H1 (cell line): ENCODE measurements around the gene PHACTR1. TPM values are rescaled to one million over a fixed set of nuclear protein-coding genes. Genes with fewer than 3 reads are reported as not detected.

Experiments
- CTCF ChIA-PET: fragments of 300-600 bp; sonication (Branson Sonifier 250); formaldehyde crosslinking; loops from one replicate; lab custom pipeline; 2021; ENCODE audit not compliant: partially characterized antibody; lab: Charles Lee
- POLR2A ChIA-PET: fragments of 300-600 bp; sonication (Branson Sonifier 250); formaldehyde crosslinking; loops from one replicate; lab custom pipeline; 2021; ENCODE audit warnings: inconsistent platforms; ENCODE audit not compliant: partially characterized antibody; lab: Charles Lee
- DNase-seq, 2 experiments: peaks; one replicate each; pipeline versions ENCODE4 v3.0.0 to v3.0.0-alpha.2; 2010 to 2022; ENCODE audit warnings: low spot score in 2 of 2, low read depth in 1 of 2, mixed read lengths in 1 of 2
- FAIRE-seq: peaks from 2 replicates; lab custom pipeline; 2011; peaks lifted over from hg19 to GRCh38; lab: Jason Lieb, UNC
- H2AFZ ChIP-seq: 2 replicates; pipeline ENCODE4 v1.8.1; 2012; ENCODE audit warnings: low read length, inconsistent platforms
- H2AK5ac ChIP-seq: 2 replicates; pipeline ENCODE4 v1.6.1; 2013; ENCODE audit warnings: low read depth, low read length
- H2BK120ac ChIP-seq: replicated peaks from 2 replicates; pipeline ENCODE3; 2013; ENCODE audit warnings: low read depth, low read length, inconsistent platforms
- H2BK12ac ChIP-seq: 2 replicates; pipeline ENCODE4 v1.6.1; 2013; ENCODE audit warnings: low read depth, low read length
- H2BK15ac ChIP-seq: 2 replicates; pipeline ENCODE4 v1.6.1; 2013; ENCODE audit warnings: low read length
- H2BK20ac ChIP-seq: 2 replicates; pipeline ENCODE4 v1.6.1; 2013; ENCODE audit warnings: low read length
- H2BK5ac ChIP-seq: 2 replicates; pipeline ENCODE4 v1.6.1; 2013; ENCODE audit warnings: low read depth, low read length
- H3K14ac ChIP-seq: 2 replicates; pipeline ENCODE4 v1.6.1; 2013; ENCODE audit warnings: inconsistent platforms; ENCODE audit not compliant: insufficient read length
- H3K18ac ChIP-seq: 2 replicates; pipeline ENCODE4 v1.6.1; 2013; ENCODE audit warnings: low read length; ENCODE audit errors: extremely low read depth
- H3K23ac ChIP-seq: 2 replicates; pipeline ENCODE4 v1.6.1; 2013; ENCODE audit warnings: inconsistent platforms; ENCODE audit not compliant: insufficient read length
- H3K23me2 ChIP-seq: 2 replicates; pipeline ENCODE4 v1.6.1; 2013; ENCODE audit warnings: low read depth, low read length
- H3K27ac ChIP-seq: 2 replicates; pipeline ENCODE4 v1.6.1; 2011; ENCODE audit warnings: low read depth, low read length, inconsistent platforms
- H3K27me3 ChIP-seq, 4 experiments: replicated peaks in 1 of 4; 1 replicate in 1 of 4; 2 replicates in 3 of 4; pipeline versions ENCODE4 v1.6.1 to v1.8.1; 2011 to 2013; ENCODE audit warnings: low read length in 3 of 4, mild to moderate bottlenecking in 3 of 4, inconsistent platforms in 2 of 4, mixed read lengths in 2 of 4, moderate library complexity in 1 of 4; ENCODE audit not compliant: control insufficient read depth in 3 of 4, insufficient read depth in 3 of 4; ENCODE audit errors: extremely low read depth in 1 of 4
- H3K36me3 ChIP-seq, 4 experiments: 2 replicates each; pipeline versions ENCODE4 v1.6.1 to v1.8.1; 2011 to 2013; ENCODE audit warnings: mild to moderate bottlenecking in 4 of 4, low read length in 3 of 4, moderate library complexity in 2 of 4, control low read depth in 1 of 4, inconsistent platforms in 1 of 4; ENCODE audit not compliant: insufficient read depth in 4 of 4, control insufficient read depth in 2 of 4
- H3K4ac ChIP-seq: replicated peaks from 2 replicates; pipeline ENCODE3; 2013; ENCODE audit warnings: low read length, low read depth, mixed read lengths, inconsistent platforms; ENCODE audit not compliant: insufficient read length
- H3K4me1 ChIP-seq, 4 experiments: replicated peaks in 1 of 4; 1 replicate in 1 of 4; 2 replicates in 3 of 4; pipeline versions ENCODE4 v1.6.1 to v1.8.1; 2011 to 2013; ENCODE audit warnings: low read length in 3 of 4, inconsistent platforms in 2 of 4, mixed read lengths in 1 of 4; ENCODE audit not compliant: insufficient read depth in 4 of 4, control insufficient read depth in 3 of 4
- H3K4me2 ChIP-seq, 2 experiments: 2 replicates each; pipeline versions ENCODE4 v1.6.1 to v1.8.1; 2011 to 2013; ENCODE audit warnings: low read depth in 2 of 2, low read length in 2 of 2, control low read depth in 1 of 2, inconsistent platforms in 1 of 2, mild to moderate bottlenecking in 1 of 2; ENCODE audit not compliant: insufficient read depth in 1 of 2
- H3K4me3 ChIP-seq, 4 experiments: fragments of 200-600, 300-600 bp in 1 of 4; sonication (generic), shearing (Covaris generic), sonication (Bioruptor Twin) in 1 of 4; 2 replicates each; pipeline versions ENCODE4 v1.5.1 to v1.8.1; 2011 to 2016; ENCODE audit warnings: low read length in 4 of 4, low read depth in 3 of 4, control low read depth in 2 of 4, inconsistent platforms in 2 of 4, mild to moderate bottlenecking in 2 of 4, mixed read lengths in 1 of 4, moderate library complexity in 1 of 4; ENCODE audit not compliant: insufficient read depth in 2 of 4; ENCODE audit errors: extremely low read depth in 1 of 4
- H3K56ac ChIP-seq: replicated peaks from 2 replicates; pipeline ENCODE3; 2013; ENCODE audit warnings: low read depth, mild to moderate bottlenecking, mixed read lengths, low read length, inconsistent platforms; ENCODE audit not compliant: insufficient read length
- H3K79me1 ChIP-seq: 2 replicates; pipeline ENCODE4 v1.6.1; 2013; ENCODE audit warnings: low read depth, low read length, control low read depth
- H3K79me2 ChIP-seq, 2 experiments: 2 replicates each; pipeline versions ENCODE4 v1.6.1 to v1.8.1; 2012 to 2013; ENCODE audit warnings: low read length in 2 of 2, mild to moderate bottlenecking in 2 of 2, inconsistent platforms in 1 of 2; ENCODE audit not compliant: insufficient read depth in 2 of 2, control insufficient read depth in 1 of 2
- H3K9ac ChIP-seq, 4 experiments: replicated peaks in 1 of 4; 1 replicate in 1 of 4; 2 replicates in 3 of 4; pipeline versions ENCODE4 v1.6.1 to v1.8.1; 2011 to 2013; ENCODE audit warnings: low read depth in 3 of 4, low read length in 3 of 4, control low read depth in 2 of 4, mild to moderate bottlenecking in 2 of 4, moderate library complexity in 2 of 4, inconsistent platforms in 1 of 4; ENCODE audit errors: extremely low read depth in 1 of 4
- H3K9me3 ChIP-seq, 2 experiments: 2 replicates each; pipeline versions ENCODE4 v1.6.1 to v1.8.1; 2012 to 2013; ENCODE audit warnings: mild to moderate bottlenecking in 2 of 2, moderate library complexity in 2 of 2, control low read depth in 1 of 2, inconsistent platforms in 1 of 2, low read depth in 1 of 2, low read length in 1 of 2, mixed read lengths in 1 of 2; ENCODE audit not compliant: insufficient read depth in 2 of 2
- H4K20me1 ChIP-seq, 2 experiments: replicated peaks in 1 of 2; 2 replicates each; pipeline versions ENCODE3 to v1.8.1; 2011 to 2013; ENCODE audit warnings: inconsistent platforms in 2 of 2, low read length in 2 of 2, mild to moderate bottlenecking in 1 of 2; ENCODE audit not compliant: insufficient read depth in 2 of 2, control insufficient read depth in 1 of 2
- H4K5ac ChIP-seq: 2 replicates; pipeline ENCODE4 v1.6.1; 2013; ENCODE audit warnings: low read length, low read depth, mixed read lengths, inconsistent platforms; ENCODE audit not compliant: insufficient read length
- H4K8ac ChIP-seq: 2 replicates; pipeline ENCODE4 v1.8.0; 2013; ENCODE audit warnings: mild to moderate bottlenecking, moderate library complexity, low read length, inconsistent platforms; ENCODE audit not compliant: insufficient read depth; ENCODE audit errors: extremely low read depth
- H4K91ac ChIP-seq: replicated peaks from 2 replicates; pipeline ENCODE3; 2013; ENCODE audit warnings: low read length, mixed read lengths, inconsistent platforms; ENCODE audit not compliant: insufficient read length
- CEBPB ChIP-seq: IDR thresholded peaks from 2 replicates; pipeline ENCODE4 v1.6.1; 2012; ENCODE audit warnings: low read depth, low read length
- NANOG ChIP-seq: IDR thresholded peaks from 2 replicates; pipeline ENCODE4 v1.6.1; 2011; ENCODE audit warnings: low read length, low read depth, mild to moderate bottlenecking, inconsistent platforms; ENCODE audit not compliant: insufficient read depth, poor library complexity, severe bottlenecking
- WGBS, 2 experiments: shearing (Covaris generic) in 1 of 2; methylation state at CpG; one replicate each; pipeline versions ENCODE4 v1.1.6 to v1.1.7; 2013 to 2015; ENCODE audit warnings: low lambda C conversion rate in 2 of 2, mixed read lengths in 2 of 2, inconsistent platforms in 1 of 2, low coverage in 1 of 2, missing lambda C conversion rate in 1 of 2; ENCODE audit not compliant: insufficient replicate concordance in 2 of 2, insufficient coverage in 1 of 2, insufficient read length in 1 of 2; ENCODE audit errors: extremely low coverage in 1 of 2, missing lambda C conversion rate in 1 of 2; 5-methylcytosine and 5-hydroxymethylcytosine counted together
- polyA plus RNA-seq, 7 experiments: library from polyadenylated mRNA; depleted of rRNA in 3 of 7; stranded (reverse) in 5 of 7; unstranded in 2 of 7; fragments of >200 nt in 5 of 7; fragments of 200-250 nt in 2 of 7; gene quantifications; 1 replicate in 5 of 7; 2 replicates in 1 of 7; 4 replicates in 1 of 7; pipeline versions ENCODE4 v1.2.1 to v1.2.3, GENCODE V29; 2011 to 2013; ENCODE audit warnings: missing spikeins in 2 of 7, mixed read lengths in 2 of 7
- total RNA-seq: library from RNA; stranded (reverse); fragmentation: NEBNext Ultra II Directional; extraction: Animal tissue kit (Norgen Biotek cat#: 25700); gene quantifications from 2 replicates; pipeline ENCODE4 v1.2.1, GENCODE V29; 2021

PHACTR1 gene
- total and polyA plus RNA-seq, 2 of the 8 experiments (the other 6 are each of a cell fraction or from before 2014, with no cell fraction given) = 3.9 to 17.1 TPM

DNA sequence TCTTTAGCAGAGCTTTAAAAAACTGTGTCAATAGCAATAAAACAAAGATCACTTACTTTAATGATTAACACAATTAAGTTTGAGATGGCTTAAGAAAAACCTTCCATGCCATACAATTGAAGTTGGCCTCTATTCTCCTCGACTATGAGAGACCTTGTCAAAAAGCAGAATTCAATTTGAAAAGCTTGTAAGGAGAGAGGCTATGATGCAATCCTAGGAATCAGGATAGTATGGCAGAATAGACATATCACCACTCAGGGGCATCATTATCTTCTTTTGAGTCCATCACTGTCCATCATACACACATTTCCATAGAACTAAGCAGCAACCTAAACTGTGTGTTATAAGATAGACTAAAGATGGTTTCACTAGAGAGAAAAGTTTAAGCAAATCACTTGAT is 594.6 kb downstream of the PHACTR1 start:
- H3K36me3 ChIP-seq = peaks cover 6 to 70% (median 43%) of the 10 kb centered on the region in 4 experiments

More for the DNA sequence above, 594.6 kb downstream of the PHACTR1 start:
- Histone ChIP-seq H3K27ac (no peak overlapping the region), H4K5ac (no peak overlapping the region), H2BK15ac (no peak overlapping the region), H3K4me1 (no peaks in the 10 kb centered on the region), H4K20me1 (no peaks in the 10 kb centered on the region), H2AK5ac (no peak overlapping the region), H3K9me3 (no peaks in the 10 kb centered on the region), H3K23me2 (no peaks in the 10 kb centered on the region), H2BK20ac (no peak overlapping the region), H3K4ac (no peak overlapping the region), H3K56ac (no peak overlapping the region), H3K4me2 (no peak overlapping the region), H2BK12ac (no peak overlapping the region), H4K8ac (no peak overlapping the region), H3K23ac (no peak overlapping the region), H2BK5ac (no peak overlapping the region), H2BK120ac (no peak overlapping the region), H3K79me2 (no peaks in the 10 kb centered on the region), H3K18ac (no peak overlapping the region), H3K9ac (no peak overlapping the region), H3K4me3 (no peak overlapping the region), H3K79me1 (no peaks in the 10 kb centered on the region), H3K14ac (no peak overlapping the region), H4K91ac (no peak overlapping the region), H2AFZ (no peak overlapping the region), H3K27me3 (no peaks in the 10 kb centered on the region)
- TF ChIP-seq CEBPB = peak; percentile 36; the same call in 1 of the 2 replicates
- TF ChIP-seq NANOG = no peak
- WGBS, 2 experiments = 16% methylated on average over 1 of the region's 1 CpG; no CpG with 5 or more reads in 1 of the 2 experiments
- ChIA-PET POLR2A (interaction anchor here (0.6 to 3.0 kb wide), 2 partner anchors 10 to 325 kb away, joined by 3 to 14 read pairs; no protein-coding TSS in a partner anchor), CTCF (interaction anchor here (0.6 kb wide), 1 partner anchor 63 kb away, joined by 3 read pairs; no protein-coding TSS in a partner anchor)
- DNase-seq = no peak
- no peak for FAIRE-seq
